GM19467 (cell line): Measurements from ENCODE around the gene PHETA1.

Experiments used
- ATAC-seq: cut with Tn5 transposase; IDR thresholded peaks from one replicate; pipeline ENCODE4 v1.9.1; 2021; ENCODE audit warnings: mild to moderate bottlenecking, moderate library complexity; ENCODE audit not compliant: unreplicated experiment

The PHETA1 gene

GRCh38 chr12:111330800-111331752, 37.8 kb downstream of the PHETA1 start:
- no peak for ATAC-seq

- ATAC-seq = no peak
Measured at GRCh38 chr12:111328138-111328537, 40.8 kb downstream of the PHETA1 start.

- no peak for ATAC-seq
Measured at GRCh38 chr12:111327474-111327873, 41.4 kb downstream of the PHETA1 start.

- no peak for ATAC-seq
Measured at GRCh38 chr12:111322336-111323250, 46.3 kb downstream of the PHETA1 start.

GRCh38 chr12:111321317-111321716, 47.6 kb downstream of the PHETA1 start:
- no peak for ATAC-seq

- ATAC-seq = no peak
Measured at GRCh38 chr12:111320258-111321050, 48.4 kb downstream of the PHETA1 start.

GRCh38 chr12:111319600-111320257, 49.2 kb downstream of the PHETA1 start:
- ATAC-seq = no peak

- ATAC-seq = no peak
Measured at GRCh38 chr12:111318450-111318849, 50.4 kb downstream of the PHETA1 start.

- no peak for ATAC-seq
Measured at GRCh38 chr12:111316671-111317070, 52.2 kb downstream of the PHETA1 start.

GRCh38 chr12:111314953-111315539, 53.8 kb downstream of the PHETA1 start:
- ATAC-seq = no peak

GRCh38 chr12:111313833-111314259, 55.0 kb downstream of the PHETA1 start:
- ATAC-seq = no peak

- ATAC-seq = no peak
Measured at GRCh38 chr12:111312708-111313107, 56.2 kb downstream of the PHETA1 start.

GRCh38 chr12:111312016-111312415, 56.9 kb downstream of the PHETA1 start:
- no peak for ATAC-seq

GRCh38 chr12:111311011-111311410, 57.9 kb downstream of the PHETA1 start:
- ATAC-seq = no peak
